Myocyte (in vitro differentiated cells): ENCODE results near the gene TAS2R5. TPM values are rescaled to one million over a fixed set of nuclear protein-coding genes. Genes with fewer than 3 reads are reported as not detected.

Experiments
- total RNA-seq: library from RNA; depleted of rRNA; stranded (reverse); fragments of >200 nt; gene quantifications from 2 replicates; pipeline ENCODE4 v1.2.3, GENCODE V29; 2014

TAS2R5 gene
- total RNA-seq, 1 donor from 2014 or later: 0.56 TPM

Other genes starting within 250 kb of the TAS2R5 start
- gene AGK, start 238.8 kb upstream of the TAS2R5 start, total RNA-seq: 27.8 and 31.0 TPM in 2 replicates
- gene DENND11, start 88.1 kb upstream of the TAS2R5 start, total RNA-seq: 2.3 TPM in 2 replicates
- gene WEE2, start 81.9 kb upstream of the TAS2R5 start, total RNA-seq: not detected in 2 replicates
- gene SSBP1, start 51.9 kb upstream of the TAS2R5 start, total RNA-seq: 182 and 193 TPM in 2 replicates
- gene TAS2R3, start 26.1 kb upstream of the TAS2R5 start, total RNA-seq: 0.78 TPM in 1 of 2 replicates, not detected in the other
- 0.40 and 0.68 TPM in 2 replicates for gene TAS2R4, start 13.5 kb upstream of the TAS2R5 start, total RNA-seq
- not detected in 2 replicates for gene PRSS37, start 51.3 kb downstream of the TAS2R5 start, total RNA-seq
- gene OR9A4, start 126.2 kb downstream of the TAS2R5 start, total RNA-seq: not detected in 2 replicates
- 0.16 TPM in 1 of 2 replicates, not detected in the other for gene CLEC5A, start 156.8 kb downstream of the TAS2R5 start, total RNA-seq
- gene TAS2R38, start 183.6 kb downstream of the TAS2R5 start, total RNA-seq: not detected in 2 replicates
- gene MGAM, start 205.7 kb downstream of the TAS2R5 start, total RNA-seq: 0.03 and 0.16 TPM in 2 replicates